CD4-positive, alpha-beta memory T cell (primary cell): ENCODE measurements around the gene GUCY2C. TPM values are rescaled to one million over a fixed set of nuclear protein-coding genes. Genes with fewer than 3 reads are reported as not detected.

Experiments used
- CTCF ChIA-PET: fragments of 350-600 bp; sonication (Branson Sonifier 250); formaldehyde crosslinking; loops from one replicate; lab custom pipeline; 2021; ENCODE audit warnings: inconsistent platforms; ENCODE audit not compliant: partially characterized antibody; lab: Charles Lee
- POLR2A ChIA-PET: fragments of 350-600 bp; sonication (Branson Sonifier 250); formaldehyde crosslinking; loops from one replicate; lab custom pipeline; 2021; ENCODE audit not compliant: partially characterized antibody; lab: Charles Lee
- DNase-seq, 5 donors: peaks; one replicate each; pipeline versions ENCODE4 v3.0.0 to v3.0.0-alpha.2; 2020 to 2022; ENCODE audit warnings: mixed read lengths in 1 of 5
- H3K27ac ChIP-seq: one replicate; pipeline ENCODE4 v1.7.0; 2013; ENCODE audit warnings: low read depth, low read length
- H3K27me3 ChIP-seq: 2 replicates; pipeline ENCODE4 v1.7.0; 2013; ENCODE audit warnings: mild to moderate bottlenecking, low read length, moderate library complexity; ENCODE audit not compliant: insufficient read depth
- H3K36me3 ChIP-seq: 2 replicates; pipeline ENCODE4 v1.7.0; 2013; ENCODE audit warnings: mild to moderate bottlenecking, low read length, moderate library complexity; ENCODE audit not compliant: insufficient read depth
- H3K4me1 ChIP-seq: 2 replicates; pipeline ENCODE4 v1.7.0; 2013; ENCODE audit warnings: mild to moderate bottlenecking, low read length, moderate library complexity; ENCODE audit not compliant: insufficient read depth
- H3K4me3 ChIP-seq, 2 donors: one replicate each; pipeline ENCODE4 v1.7.0; 2013; ENCODE audit warnings: low read length in 2 of 2, mild to moderate bottlenecking in 1 of 2
- H3K9me3 ChIP-seq, 2 donors: one replicate each; pipeline ENCODE4 v1.7.0; 2013; ENCODE audit warnings: low read length in 2 of 2, control low read depth in 1 of 2; ENCODE audit not compliant: control insufficient read depth in 1 of 2
- H3K27ac Mint-ChIP-seq, 7 donors: one replicate each; pipeline ENCODE4 v1.8.0; 2020 to 2021; ENCODE audit warnings: mixed read lengths in 7 of 7, mild to moderate bottlenecking in 6 of 7, inconsistent platforms in 3 of 7, moderate library complexity in 3 of 7
- H3K27me3 Mint-ChIP-seq, 2 donors: one replicate each; pipeline ENCODE4 v1.8.0; 2020 to 2021; ENCODE audit warnings: mixed read lengths in 2 of 2
- H3K36me3 Mint-ChIP-seq, 2 donors: one replicate each; pipeline ENCODE4 v1.8.0; 2020 to 2021; ENCODE audit warnings: mixed read lengths in 2 of 2, inconsistent platforms in 1 of 2, mild to moderate bottlenecking in 1 of 2
- H3K4me1 Mint-ChIP-seq, 4 donors: one replicate each; pipeline ENCODE4 v1.8.0; 2020 to 2021; ENCODE audit warnings: mixed read lengths in 4 of 4, mild to moderate bottlenecking in 1 of 4
- H3K4me3 Mint-ChIP-seq, 8 donors: one replicate each; pipeline ENCODE4 v1.8.0; 2020 to 2021; ENCODE audit warnings: mixed read lengths in 8 of 8, mild to moderate bottlenecking in 7 of 8, moderate library complexity in 6 of 8, inconsistent platforms in 3 of 8
- H3K9me3 Mint-ChIP-seq, 8 donors: one replicate each; pipeline ENCODE4 v1.8.0; 2020 to 2021; ENCODE audit warnings: mixed read lengths in 8 of 8, mild to moderate bottlenecking in 5 of 8, inconsistent platforms in 3 of 8, moderate library complexity in 1 of 8
- intact Hi-C: fragments of 100-400 bp; cut with micrococcal nuclease; formaldehyde crosslinking; loops from one replicate; pipeline ENCODE4 v1.15.1; 2023
- polyA plus RNA-seq, 2 donors: library from polyadenylated mRNA; unstranded; fragments of 300-500 nt; fragmentation: Illumina TruSeq; gene quantifications; one replicate each; pipeline ENCODE4 v1.2.3, GENCODE V29; 2021
- total RNA-seq, 2 experiments: library from RNA; stranded (reverse); gene quantifications; one replicate each; pipeline ENCODE4 v1.2.3, GENCODE V29; 2021

GUCY2C gene
- total and polyA plus RNA-seq, 4 experiments from 2014 or later: not detected

- intact Hi-C loops: loop anchor here (1.0 to 10.0 kb wide), 7 partner anchors 51 to 801 kb away; partner anchors contain the start of genes C12orf60, ERP27, RERG and WBP11
Measured at GRCh38 chr12:14723763-14724162, 27.4 kb upstream of the GUCY2C start.

GRCh38 chr12:14716848-14717444 is 20.5 kb upstream of the GUCY2C start:
- ChIA-PET POLR2A (no interaction called here), CTCF (interaction anchor here (0.7 to 2.2 kb wide), 11 partner anchors 24 to 503 kb away, joined by 3 to 30 read pairs (median 3); no protein-coding TSS in a partner anchor)
- no peak overlapping the region for H3K4me3 ChIP-seq
- no peaks in the 10 kb centered on the region for H3K27me3 ChIP-seq
- H3K36me3 ChIP-seq: no peaks in the 10 kb centered on the region
- Mint-ChIP-seq H3K27me3 (peaks cover 4 to 7% of the 10 kb centered on the region in 2 donors), H3K27ac (peak overlapping the region in 2 of 7 donors; percentile 8 to 37), H3K9me3 (no peaks in the 10 kb centered on the region), H3K4me3 (no peak overlapping the region), H3K36me3 (no peaks in the 10 kb centered on the region), H3K4me1 (peaks cover 0 to 2% (median under 1%) of the 10 kb centered on the region in 4 donors)
- H3K27ac ChIP-seq: no peak overlapping the region
- intact Hi-C loops: loop anchor here (1.0 kb wide), 2 partner anchors 87 to 479 kb away; no protein-coding TSS in a partner anchor
- no peaks in the 10 kb centered on the region for H3K4me1 ChIP-seq
- peak; percentile 46 to 53 (median 48) for DNase-seq
- H3K9me3 ChIP-seq: no peaks in the 10 kb centered on the region

More at GRCh38 chr12:14723763-14724162, 27.4 kb upstream of the GUCY2C start:
- Histone ChIP-seq H3K4me3 (no peak overlapping the region), H3K4me1 (no peaks in the 10 kb centered on the region), H3K36me3 (no peaks in the 10 kb centered on the region), H3K27me3 (no peaks in the 10 kb centered on the region), H3K27ac (no peak overlapping the region), H3K9me3 (no peaks in the 10 kb centered on the region)
- DNase-seq: peak; percentile 49 to 66 (median 62)
- H3K9me3 Mint-ChIP-seq: peaks cover 0 to 22% (median 9%) of the 10 kb centered on the region in 8 donors
- peak overlapping the region in 1 of 7 donors; percentile 15 for H3K27ac Mint-ChIP-seq
- peaks cover 5 to 6% of the 10 kb centered on the region in 2 donors for H3K27me3 Mint-ChIP-seq
- CTCF ChIA-PET: interaction anchor here (0.6 to 3.1 kb wide), 18 partner anchors 12 to 548 kb away, joined by 3 to 27 read pairs (median 6); partner anchors contain the start of gene RERG
- H3K4me3 Mint-ChIP-seq: no peak overlapping the region
- peaks cover 0 to 3% of the 10 kb centered on the region in 2 donors for H3K36me3 Mint-ChIP-seq
- H3K4me1 Mint-ChIP-seq: peaks cover 0 to 3% (median 1%) of the 10 kb centered on the region in 4 donors
- POLR2A ChIA-PET: no interaction called here

- POLR2A ChIA-PET: no interaction called here
Measured at GRCh38 chr12:14714437-14714836, 18.0 kb upstream of the GUCY2C start.

GRCh38 chr12:14710632-14711320 is 14.4 kb upstream of the GUCY2C start:
- CTCF ChIA-PET: interaction anchor here (0.6 to 1.8 kb wide), 5 partner anchors 9 to 510 kb away, joined by 3 to 7 read pairs (median 5); partner anchors contain the start of gene RERG
- peaks cover 0 to 2% (median under 1%) of the 10 kb centered on the region in 4 donors for H3K4me1 Mint-ChIP-seq

More at GRCh38 chr12:14714437-14714836, 18.0 kb upstream of the GUCY2C start:
- Histone ChIP-seq H3K27ac (no peak overlapping the region), H3K9me3 (no peaks in the 10 kb centered on the region), H3K27me3 (no peaks in the 10 kb centered on the region), H3K4me3 (no peak overlapping the region), H3K36me3 (no peaks in the 10 kb centered on the region), H3K4me1 (no peaks in the 10 kb centered on the region)
- H3K36me3 Mint-ChIP-seq: no peaks in the 10 kb centered on the region
- H3K27me3 Mint-ChIP-seq: peaks cover 4 to 15% of the 10 kb centered on the region in 2 donors
- CTCF ChIA-PET: interaction anchor here (0.7 to 1.2 kb wide), 4 partner anchors 51 to 477 kb away, joined by 3 to 6 read pairs (median 3); no protein-coding TSS in a partner anchor
- intact Hi-C loops: no loop called here
- H3K4me1 Mint-ChIP-seq: peaks cover 0 to 4% (median 2%) of the 10 kb centered on the region in 4 donors
- no peak overlapping the region for H3K4me3 Mint-ChIP-seq
- H3K9me3 Mint-ChIP-seq: no peaks in the 10 kb centered on the region
- no peak overlapping the region for H3K27ac Mint-ChIP-seq
- DNase-seq: no peak

GRCh38 chr12:14701809-14702568 is 5.6 kb upstream of the GUCY2C start:
- POLR2A ChIA-PET: no interaction called here
- Mint-ChIP-seq H3K4me3 (no peak overlapping the region), H3K4me1 (no peaks in the 10 kb centered on the region), H3K27me3 (peaks cover 9 to 13% of the 10 kb centered on the region in 2 donors), H3K27ac (no peak overlapping the region), H3K36me3 (no peaks in the 10 kb centered on the region), H3K9me3 (peaks cover 0 to 1% (median 0%) of the 10 kb centered on the region in 8 donors)
- Histone ChIP-seq H3K9me3 (no peaks in the 10 kb centered on the region), H3K4me1 (no peaks in the 10 kb centered on the region), H3K36me3 (no peaks in the 10 kb centered on the region), H3K27ac (no peak overlapping the region), H3K27me3 (no peaks in the 10 kb centered on the region), H3K4me3 (no peak overlapping the region)
- CTCF ChIA-PET: no interaction called here
- intact Hi-C loops: no loop called here
- no peak for DNase-seq

More at GRCh38 chr12:14710632-14711320, 14.4 kb upstream of the GUCY2C start:
- intact Hi-C loops: no loop called here
- no peak for DNase-seq
- Histone ChIP-seq H3K27me3 (no peaks in the 10 kb centered on the region), H3K4me1 (no peaks in the 10 kb centered on the region), H3K9me3 (no peaks in the 10 kb centered on the region), H3K27ac (no peak overlapping the region), H3K4me3 (no peak overlapping the region), H3K36me3 (no peaks in the 10 kb centered on the region)
- POLR2A ChIA-PET: no interaction called here
- Mint-ChIP-seq H3K36me3 (no peaks in the 10 kb centered on the region), H3K27me3 (peaks cover 8 to 24% of the 10 kb centered on the region in 2 donors), H3K9me3 (peaks cover 0 to 2% (median 0%) of the 10 kb centered on the region in 8 donors), H3K4me3 (no peak overlapping the region), H3K27ac (no peak overlapping the region)

GRCh38 chr12:14700935-14701334 is 4.5 kb upstream of the GUCY2C start:
- Mint-ChIP-seq H3K4me3 (no peak overlapping the region), H3K27ac (no peak overlapping the region), H3K4me1 (no peaks in the 10 kb centered on the region), H3K9me3 (peaks cover 0 to 1% (median 0%) of the 10 kb centered on the region in 8 donors), H3K27me3 (peaks cover 12 to 13% of the 10 kb centered on the region in 2 donors), H3K36me3 (no peaks in the 10 kb centered on the region)
- intact Hi-C loops: no loop called here
- Histone ChIP-seq H3K27ac (no peak overlapping the region), H3K4me3 (no peak overlapping the region), H3K36me3 (no peaks in the 10 kb centered on the region), H3K27me3 (no peaks in the 10 kb centered on the region), H3K4me1 (no peaks in the 10 kb centered on the region), H3K9me3 (no peaks in the 10 kb centered on the region)
- CTCF ChIA-PET: no interaction called here
- POLR2A ChIA-PET: no interaction called here
- DNase-seq: no peak
